Chondrocyte (in vitro differentiated cells): ENCODE results near the gene SLC22A14. TPM values are rescaled to one million over a fixed set of nuclear protein-coding genes. Genes with fewer than 3 reads are reported as not detected.

Experiments
- DNase-seq: peaks from one replicate; pipeline ENCODE4 v3.0.0; 2021; ENCODE audit warnings: mixed read lengths, low spot score
- H3K27ac Mint-ChIP-seq: one replicate; pipeline ENCODE4 v1.8.0; 2021; ENCODE audit warnings: mild to moderate bottlenecking, moderate library complexity, mixed read lengths; ENCODE audit not compliant: unreplicated experiment
- H3K27me3 Mint-ChIP-seq: 2 replicates; pipeline ENCODE4 v1.8.0; 2021; ENCODE audit warnings: low read depth, mixed read lengths
- H3K36me3 Mint-ChIP-seq: 2 replicates; pipeline ENCODE4 v1.8.0; 2021; ENCODE audit warnings: low read depth, mixed read lengths
- H3K4me1 Mint-ChIP-seq: 2 replicates; pipeline ENCODE4 v1.8.0; 2021; ENCODE audit warnings: low read depth, mild to moderate bottlenecking, mixed read lengths
- H3K4me3 Mint-ChIP-seq: one replicate; pipeline ENCODE4 v1.8.0; 2021; ENCODE audit warnings: mild to moderate bottlenecking, moderate library complexity, mixed read lengths; ENCODE audit not compliant: unreplicated experiment
- H3K9me3 Mint-ChIP-seq: 2 replicates; pipeline ENCODE4 v1.8.0; 2021; ENCODE audit warnings: low read depth, mixed read lengths
- total RNA-seq: library from RNA; stranded (reverse); gene quantifications from 3 replicates; pipeline ENCODE4 v1.2.1, GENCODE V29; 2021
- TF ChIP-seq, protein P1 (sequence below): fragments of 200-600 bp; sonication (generic); IDR thresholded peaks from 2 replicates; pipeline ENCODE4 v1.5.0; 2021; ENCODE audit warnings: antibody characterized with exemption, mild to moderate bottlenecking, moderate library complexity

The SLC22A14 gene
- total RNA-seq, 1 donor from 2014 or later, result 0.75 TPM

DNA sequence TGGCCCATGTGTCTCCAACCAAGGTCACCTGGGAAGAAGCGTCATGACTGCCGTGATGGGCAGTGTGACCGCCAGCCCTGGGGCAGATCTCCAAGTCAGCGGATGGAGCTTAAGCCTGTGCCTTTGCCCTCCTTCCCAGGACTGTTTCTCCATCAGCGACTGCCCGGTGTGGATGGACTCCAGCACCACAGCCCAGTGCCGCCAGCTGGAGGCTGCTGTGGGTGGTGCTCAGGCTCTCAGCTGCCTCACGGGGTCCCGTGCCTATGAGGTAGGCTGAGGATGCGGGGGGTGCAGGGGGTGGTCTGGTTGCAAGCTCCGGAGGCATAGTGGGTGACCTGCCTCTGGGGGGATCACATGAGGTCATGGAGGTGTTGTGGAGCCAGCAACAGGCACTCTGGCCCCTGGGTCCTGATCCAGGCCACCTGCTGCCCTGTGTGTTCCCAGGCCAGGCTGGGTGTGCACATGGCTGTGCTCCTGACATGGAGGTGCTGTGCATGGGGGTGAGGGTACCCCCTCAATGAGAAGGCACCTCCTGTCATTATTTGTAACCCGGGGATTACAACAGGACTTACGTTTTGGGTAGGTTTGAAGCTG, 83.5 kb downstream of the SLC22A14 start:
- H3K9me3 Mint-ChIP-seq, result no peaks in the 10 kb centered on the region
- no peak overlapping the region for H3K4me3 Mint-ChIP-seq
- DNase-seq, result no peak
- H3K27me3 Mint-ChIP-seq, result no peaks in the 10 kb centered on the region
- TF ChIP-seq, protein P1, sequence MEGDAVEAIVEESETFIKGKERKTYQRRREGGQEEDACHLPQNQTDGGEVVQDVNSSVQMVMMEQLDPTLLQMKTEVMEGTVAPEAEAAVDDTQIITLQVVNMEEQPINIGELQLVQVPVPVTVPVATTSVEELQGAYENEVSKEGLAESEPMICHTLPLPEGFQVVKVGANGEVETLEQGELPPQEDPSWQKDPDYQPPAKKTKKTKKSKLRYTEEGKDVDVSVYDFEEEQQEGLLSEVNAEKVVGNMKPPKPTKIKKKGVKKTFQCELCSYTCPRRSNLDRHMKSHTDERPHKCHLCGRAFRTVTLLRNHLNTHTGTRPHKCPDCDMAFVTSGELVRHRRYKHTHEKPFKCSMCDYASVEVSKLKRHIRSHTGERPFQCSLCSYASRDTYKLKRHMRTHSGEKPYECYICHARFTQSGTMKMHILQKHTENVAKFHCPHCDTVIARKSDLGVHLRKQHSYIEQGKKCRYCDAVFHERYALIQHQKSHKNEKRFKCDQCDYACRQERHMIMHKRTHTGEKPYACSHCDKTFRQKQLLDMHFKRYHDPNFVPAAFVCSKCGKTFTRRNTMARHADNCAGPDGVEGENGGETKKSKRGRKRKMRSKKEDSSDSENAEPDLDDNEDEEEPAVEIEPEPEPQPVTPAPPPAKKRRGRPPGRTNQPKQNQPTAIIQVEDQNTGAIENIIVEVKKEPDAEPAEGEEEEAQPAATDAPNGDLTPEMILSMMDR, result no peak
- peaks cover 23% of the 10 kb centered on the region for H3K36me3 Mint-ChIP-seq
- no peak overlapping the region for H3K27ac Mint-ChIP-seq
- H3K4me1 Mint-ChIP-seq, result no peaks in the 10 kb centered on the region

DNA sequence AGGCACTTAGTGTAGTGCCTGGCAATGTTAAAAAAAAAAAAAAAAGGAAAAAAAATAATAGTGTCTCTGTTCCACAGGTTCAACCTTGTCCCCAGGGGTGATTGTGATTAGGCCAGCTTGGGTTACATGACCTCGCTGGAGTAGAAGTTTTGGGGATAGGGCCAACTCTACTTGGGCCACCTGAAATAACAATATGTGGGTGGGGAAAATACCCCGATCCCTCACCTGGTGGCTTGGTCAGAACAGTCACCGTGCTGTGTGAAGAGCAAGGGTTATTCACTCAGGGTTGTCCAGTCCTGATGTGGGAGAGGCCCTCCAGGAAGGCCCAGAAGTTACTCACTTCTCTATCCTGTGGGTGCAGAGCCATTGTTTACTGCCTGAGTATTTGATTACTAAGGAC, 84.0 kb downstream of the SLC22A14 start:
- Mint-ChIP-seq H3K9me3 (no peaks in the 10 kb centered on the region), H3K36me3 (peaks cover 25% of the 10 kb centered on the region), H3K4me3 (no peak overlapping the region), H3K27me3 (no peaks in the 10 kb centered on the region), H3K27ac (no peak overlapping the region), H3K4me1 (no peaks in the 10 kb centered on the region)
- no peak for DNase-seq
- TF ChIP-seq, protein P1, result no peak

DNA sequence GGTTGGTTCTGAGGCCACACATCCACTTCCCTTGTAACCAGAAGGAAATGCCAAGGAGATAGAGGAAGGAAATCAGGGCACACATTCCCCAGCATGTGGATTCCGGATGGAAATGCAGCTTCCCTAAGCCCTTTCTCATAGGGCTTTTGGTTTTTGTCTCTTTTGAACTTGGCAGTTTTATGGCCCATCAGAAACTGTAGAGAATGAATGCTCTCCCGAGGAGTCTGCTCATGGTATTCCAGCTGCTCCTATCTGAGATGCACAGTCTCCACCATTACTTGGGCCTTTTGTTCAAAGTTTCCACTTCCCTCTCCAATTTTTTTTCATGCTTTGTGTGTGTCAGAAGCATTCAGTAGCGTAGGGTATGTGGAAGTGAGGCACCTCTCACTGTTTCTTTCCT, 85.7 kb downstream of the SLC22A14 start:
- no peaks in the 10 kb centered on the region for H3K27me3 Mint-ChIP-seq
- no peak for DNase-seq
- peaks cover 26% of the 10 kb centered on the region for H3K36me3 Mint-ChIP-seq
- TF ChIP-seq, protein P1, result no peak
- H3K4me1 Mint-ChIP-seq, result no peaks in the 10 kb centered on the region
- H3K4me3 Mint-ChIP-seq, result no peak overlapping the region
- H3K9me3 Mint-ChIP-seq, result no peaks in the 10 kb centered on the region
- H3K27ac Mint-ChIP-seq, result no peak overlapping the region

Other genes with a start within 250 kb of the SLC22A14 start
- 0.17 to 0.29 TPM (median 0.18 TPM) in 3 replicates for gene DLEC1, start 243.1 kb upstream of the SLC22A14 start, total RNA-seq
- 47.5 to 55.2 TPM (median 48.6 TPM) in 3 replicates for gene ACAA1, start 145.2 kb upstream of the SLC22A14 start, total RNA-seq
- 9.3 to 23.7 TPM (median 22.4 TPM) in 3 replicates for gene MYD88, start 143.6 kb upstream of the SLC22A14 start, total RNA-seq
- 66.5 to 76.0 TPM (median 72.0 TPM) in 3 replicates for gene OXSR1, start 116.8 kb upstream of the SLC22A14 start, total RNA-seq
- 0.62 to 2.9 TPM (median 0.97 TPM) in 3 replicates for gene SLC22A13, start 16.5 kb upstream of the SLC22A14 start, total RNA-seq
- gene XYLB, start 64.5 kb downstream of the SLC22A14 start, total RNA-seq, result 3.9 to 6.8 TPM (median 4.7 TPM) in 3 replicates
- gene ACVR2B, start 171.6 kb downstream of the SLC22A14 start, total RNA-seq, result 4.3 to 5.2 TPM (median 4.9 TPM) in 3 replicates
- 16.0 to 21.6 TPM (median 16.5 TPM) in 3 replicates for gene EXOG, start 214.0 kb downstream of the SLC22A14 start, total RNA-seq